ENCODE data around the gene MMP3.

Gene MMP3

GRCh38 chr11:102791271-102792036 is 52.0 kb downstream of the MMP3 start:
- no peak for DNase-seq (ENCODE audit: low spot score)

- DNase-seq (ENCODE audit: low spot score), result no peak
Observed at GRCh38 chr11:102788334-102788995, 54.9 kb downstream of the MMP3 start.
